Neutrophil (primary cell): ENCODE data around the gene CUTA.

Experiments
- H3K27ac ChIP-seq: fragments of 200-600 bp; sonication (generic); 2 replicates; pipeline ENCODE4 v1.5.1; 2016; ENCODE audit warnings: mild to moderate bottlenecking, moderate library complexity
- H3K27me3 ChIP-seq: fragments of 200-600 bp; sonication (generic); 2 replicates; pipeline ENCODE4 v1.6.0; 2016; ENCODE audit warnings: mild to moderate bottlenecking
- H3K36me3 ChIP-seq: fragments of 200-600 bp; sonication (generic); 2 replicates; pipeline ENCODE4 v1.5.1; 2017
- H3K4me1 ChIP-seq, 2 experiments: fragments of 200-600 bp in 1 of 2; sonication (generic) in 1 of 2; 1 replicate in 1 of 2; 2 replicates in 1 of 2; pipeline versions ENCODE4 v1.5.1 to v1.6.1; 2013 to 2016; ENCODE audit warnings: low read depth in 1 of 2, low read length in 1 of 2, mild to moderate bottlenecking in 1 of 2, moderate library complexity in 1 of 2; ENCODE audit not compliant: control insufficient read depth in 1 of 2, insufficient read depth in 1 of 2
- H3K4me3 ChIP-seq, 2 experiments: fragments of 200-600 bp in 1 of 2; sonication (generic) in 1 of 2; 1 replicate in 1 of 2; 2 replicates in 1 of 2; pipeline ENCODE4 v1.5.1; 2013 to 2016; ENCODE audit warnings: low read depth in 1 of 2, low read length in 1 of 2, mild to moderate bottlenecking in 1 of 2, moderate library complexity in 1 of 2
- H3K9me3 ChIP-seq: fragments of 200-600 bp; sonication (generic); 2 replicates; pipeline ENCODE4 v1.5.1; 2016
- CTCF ChIP-seq: fragments of 200-600 bp; sonication (generic); IDR thresholded peaks from 2 replicates; pipeline ENCODE4 v1.5.1; 2016; ENCODE audit warnings: antibody characterized with exemption

CUTA gene

GRCh38 chr6:33432546-33432945, 14.6 kb upstream of the CUTA start:
- peaks cover 23 to 32% of the 10 kb centered on the region in 2 experiments for H3K4me1 ChIP-seq
- no peak overlapping the region for H3K27ac ChIP-seq
- H3K9me3 ChIP-seq, result no peaks in the 10 kb centered on the region
- peaks cover 49% of the 10 kb centered on the region for H3K27me3 ChIP-seq
- H3K4me3 ChIP-seq, result no peak overlapping the region
- TF ChIP-seq CTCF, result no peak
- no peaks in the 10 kb centered on the region for H3K36me3 ChIP-seq

GRCh38 chr6:33431880-33432541, 14.1 kb upstream of the CUTA start:
- Histone ChIP-seq H3K36me3 (no peaks in the 10 kb centered on the region), H3K4me1 (peaks cover 28 to 37% of the 10 kb centered on the region in 2 experiments), H3K27ac (no peak overlapping the region), H3K9me3 (no peaks in the 10 kb centered on the region), H3K4me3 (no peak overlapping the region), H3K27me3 (peaks cover 55% of the 10 kb centered on the region)
- TF ChIP-seq CTCF, result no peak

GRCh38 chr6:33430991-33431879, 13.3 kb upstream of the CUTA start:
- no peaks in the 10 kb centered on the region for H3K36me3 ChIP-seq
- H3K27me3 ChIP-seq, result peaks cover 62% of the 10 kb centered on the region
- H3K4me3 ChIP-seq, result peak overlapping the region in 1 of 2 experiments; percentile 21
- peaks cover 35 to 45% of the 10 kb centered on the region in 2 experiments for H3K4me1 ChIP-seq
- no peaks in the 10 kb centered on the region for H3K9me3 ChIP-seq
- no peak overlapping the region for H3K27ac ChIP-seq
- no peak for TF ChIP-seq CTCF

- no peak overlapping the region for H3K4me3 ChIP-seq
- no peak overlapping the region for H3K27ac ChIP-seq
- peaks cover 66% of the 10 kb centered on the region for H3K27me3 ChIP-seq
- no peak for TF ChIP-seq CTCF
- H3K9me3 ChIP-seq, result no peaks in the 10 kb centered on the region
- peaks cover 40 to 54% of the 10 kb centered on the region in 2 experiments for H3K4me1 ChIP-seq
- no peaks in the 10 kb centered on the region for H3K36me3 ChIP-seq
These were observed 12.4 kb upstream of the CUTA start for GRCh38 chr6:33430334-33430733.

- Histone ChIP-seq H3K4me1 (peaks cover 47 to 60% of the 10 kb centered on the region in 2 experiments), H3K27ac (no peak overlapping the region), H3K4me3 (no peak overlapping the region), H3K36me3 (no peaks in the 10 kb centered on the region), H3K27me3 (peaks cover 66% of the 10 kb centered on the region), H3K9me3 (no peaks in the 10 kb centered on the region)
- no peak for TF ChIP-seq CTCF
These were observed 11.8 kb upstream of the CUTA start for GRCh38 chr6:33429750-33430052.
